Measurements from ENCODE around the gene CD37.
"Not testable (repeated sequence)": the region's sequence is repeated elsewhere in the genome, so short reads cannot be mapped to it uniquely, and the experiment has no call there.

The CD37 gene

GRCh38 chr19:49331616-49332055, 3.6 kb upstream of the CD37 start:
- ATAC-seq (ENCODE audit: low read depth) (peak; percentile 85), DNase-seq (ENCODE audit: low spot score) (no peak)
- Histone ChIP-seq H3K4me3 (ENCODE audit: severe bottlenecking) (no peak overlapping the region), H3K9me3 (ENCODE audit: severe bottlenecking) (no peaks in the 10 kb centered on the region), H3K27ac (ENCODE audit: poor library complexity, severe bottlenecking) (no peak overlapping the region), H3K4me1 (ENCODE audit: insufficient read depth, poor library complexity, severe bottlenecking) (no peaks in the 10 kb centered on the region), H3K36me3 (ENCODE audit: low read depth) (no peaks in the 10 kb centered on the region), H3K27me3 (ENCODE audit: insufficient read depth, poor library complexity, severe bottlenecking) (no peaks in the 10 kb centered on the region)
- TF ChIP-seq, protein P1, sequence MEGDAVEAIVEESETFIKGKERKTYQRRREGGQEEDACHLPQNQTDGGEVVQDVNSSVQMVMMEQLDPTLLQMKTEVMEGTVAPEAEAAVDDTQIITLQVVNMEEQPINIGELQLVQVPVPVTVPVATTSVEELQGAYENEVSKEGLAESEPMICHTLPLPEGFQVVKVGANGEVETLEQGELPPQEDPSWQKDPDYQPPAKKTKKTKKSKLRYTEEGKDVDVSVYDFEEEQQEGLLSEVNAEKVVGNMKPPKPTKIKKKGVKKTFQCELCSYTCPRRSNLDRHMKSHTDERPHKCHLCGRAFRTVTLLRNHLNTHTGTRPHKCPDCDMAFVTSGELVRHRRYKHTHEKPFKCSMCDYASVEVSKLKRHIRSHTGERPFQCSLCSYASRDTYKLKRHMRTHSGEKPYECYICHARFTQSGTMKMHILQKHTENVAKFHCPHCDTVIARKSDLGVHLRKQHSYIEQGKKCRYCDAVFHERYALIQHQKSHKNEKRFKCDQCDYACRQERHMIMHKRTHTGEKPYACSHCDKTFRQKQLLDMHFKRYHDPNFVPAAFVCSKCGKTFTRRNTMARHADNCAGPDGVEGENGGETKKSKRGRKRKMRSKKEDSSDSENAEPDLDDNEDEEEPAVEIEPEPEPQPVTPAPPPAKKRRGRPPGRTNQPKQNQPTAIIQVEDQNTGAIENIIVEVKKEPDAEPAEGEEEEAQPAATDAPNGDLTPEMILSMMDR (IDR thresholded peaks at IDR 0.05; ENCODE audit: poor library complexity, severe bottlenecking) = no peak

DNA sequence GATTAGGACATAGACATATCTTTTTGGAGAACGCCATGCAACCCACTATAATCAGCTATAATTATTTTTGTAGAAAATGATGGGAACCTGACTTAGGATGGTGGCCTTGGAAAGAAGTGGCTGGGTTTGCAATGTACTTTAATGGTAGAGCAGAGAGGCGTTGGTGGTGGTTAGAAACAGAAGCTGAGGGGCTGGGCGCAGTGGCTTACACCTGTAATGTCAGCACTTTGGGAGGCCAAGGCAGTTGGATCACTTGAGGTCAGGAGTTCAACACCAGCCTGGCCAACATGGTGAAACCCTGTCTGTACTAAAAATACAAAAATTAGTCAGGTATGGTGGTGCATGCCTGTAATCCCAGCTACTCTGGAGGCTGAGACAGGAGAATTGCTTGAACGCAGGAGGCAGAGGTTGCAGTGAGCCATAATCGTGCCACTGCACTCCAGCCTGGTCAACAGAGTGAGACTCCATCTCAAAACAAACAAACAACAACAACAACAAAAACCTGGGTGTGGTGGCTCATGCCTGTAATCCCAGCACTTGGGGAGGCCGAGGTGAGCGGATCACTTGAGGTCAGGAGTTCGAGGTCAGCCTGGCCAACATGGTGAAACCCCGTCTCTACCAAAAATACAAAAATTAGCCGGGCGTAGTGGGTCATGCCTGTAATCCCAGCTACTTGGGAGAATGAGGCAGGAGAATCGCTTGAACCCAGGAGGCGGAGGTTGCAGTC, 2.4 kb upstream of the CD37 start:
- not testable (repeated sequence) for H3K9me3 ChIP-seq (ENCODE audit: severe bottlenecking); H3K4me1 ChIP-seq (ENCODE audit: insufficient read depth, poor library complexity, severe bottlenecking); H3K27ac ChIP-seq (ENCODE audit: poor library complexity, severe bottlenecking); H3K36me3 ChIP-seq (ENCODE audit: low read depth); ATAC-seq (ENCODE audit: low read depth); DNase-seq (ENCODE audit: low spot score); H3K27me3 ChIP-seq (ENCODE audit: insufficient read depth, poor library complexity, severe bottlenecking); H3K4me3 ChIP-seq (ENCODE audit: severe bottlenecking)

- H3K4me3 ChIP-seq (ENCODE audit: severe bottlenecking) = no peak overlapping the region
- H3K4me1 ChIP-seq (ENCODE audit: insufficient read depth, poor library complexity, severe bottlenecking) = no peaks in the 10 kb centered on the region
These were observed 1.8 kb upstream of the CD37 start for GRCh38 chr19:49333418-49333805.

DNA sequence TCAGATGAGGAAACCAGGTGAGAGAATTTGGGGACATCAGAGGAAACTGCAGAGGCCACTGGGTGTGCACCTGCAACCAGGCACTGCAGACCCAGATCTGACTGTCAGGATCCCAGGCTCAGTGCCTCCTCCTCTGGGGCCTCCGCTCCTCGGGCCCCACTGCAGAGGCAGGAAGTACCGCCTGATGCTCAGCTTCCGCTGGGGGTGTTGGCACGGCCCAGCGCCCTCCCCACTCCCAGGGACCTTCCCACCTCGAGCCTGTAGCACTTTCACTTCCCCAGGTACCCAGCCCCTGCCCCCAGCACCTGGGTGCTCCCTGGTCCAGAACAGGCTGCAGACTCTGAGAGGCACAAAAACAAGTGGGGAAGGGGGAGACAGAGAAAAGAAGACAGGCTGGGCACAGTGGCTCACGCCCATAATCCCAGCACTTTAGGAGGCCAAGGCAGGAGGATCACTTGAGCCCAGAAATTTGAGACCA, 1.4 kb upstream of the CD37 start:
- Histone ChIP-seq H3K9me3 (ENCODE audit: severe bottlenecking) (no peaks in the 10 kb centered on the region), H3K4me3 (ENCODE audit: severe bottlenecking) (no peak overlapping the region), H3K27ac (ENCODE audit: poor library complexity, severe bottlenecking) (no peak overlapping the region), H3K36me3 (ENCODE audit: low read depth) (no peaks in the 10 kb centered on the region), H3K4me1 (ENCODE audit: insufficient read depth, poor library complexity, severe bottlenecking) (no peaks in the 10 kb centered on the region), H3K27me3 (ENCODE audit: insufficient read depth, poor library complexity, severe bottlenecking) (no peaks in the 10 kb centered on the region)
- DNase-seq (ENCODE audit: low spot score) (no peak), ATAC-seq (ENCODE audit: low read depth) (no peak)
- TF ChIP-seq, protein P1 (IDR thresholded peaks at IDR 0.05; ENCODE audit: poor library complexity, severe bottlenecking) = no peak

More at GRCh38 chr19:49333418-49333805, 1.8 kb upstream of the CD37 start:
- ATAC-seq (ENCODE audit: low read depth) (no peak), DNase-seq (ENCODE audit: low spot score) (no peak)
- H3K27ac ChIP-seq (ENCODE audit: poor library complexity, severe bottlenecking) = no peak overlapping the region
- no peaks in the 10 kb centered on the region for H3K9me3 ChIP-seq (ENCODE audit: severe bottlenecking)
- TF ChIP-seq, protein P1 (IDR thresholded peaks at IDR 0.05; ENCODE audit: poor library complexity, severe bottlenecking) = no peak
- H3K36me3 ChIP-seq (ENCODE audit: low read depth) = no peaks in the 10 kb centered on the region
- H3K27me3 ChIP-seq (ENCODE audit: insufficient read depth, poor library complexity, severe bottlenecking) = no peaks in the 10 kb centered on the region

GRCh38 chr19:49335784-49336481, 727 bp downstream of the CD37 start:
- H3K27ac ChIP-seq (ENCODE audit: poor library complexity, severe bottlenecking) = no peak overlapping the region
- H3K4me1 ChIP-seq (ENCODE audit: insufficient read depth, poor library complexity, severe bottlenecking) = no peaks in the 10 kb centered on the region
- no peaks in the 10 kb centered on the region for H3K9me3 ChIP-seq (ENCODE audit: severe bottlenecking)
- no peak for DNase-seq (ENCODE audit: low spot score)
- no peak for ATAC-seq (ENCODE audit: low read depth)
- H3K4me3 ChIP-seq (ENCODE audit: severe bottlenecking) = no peak overlapping the region
- no peaks in the 10 kb centered on the region for H3K27me3 ChIP-seq (ENCODE audit: insufficient read depth, poor library complexity, severe bottlenecking)
- H3K36me3 ChIP-seq (ENCODE audit: low read depth) = no peaks in the 10 kb centered on the region
- TF ChIP-seq, protein P1 (IDR thresholded peaks at IDR 0.05; ENCODE audit: poor library complexity, severe bottlenecking) = no peak

Measured in RWPE2 (cell line).